HL-60/S4 treated with retinoic acid at 250 ng/mL for 4 days and 3 days (cell line): ENCODE data around the gene NTRK3.

Experiments
- in situ Hi-C: fragments of 300-500 bp; cut with MboI; formaldehyde crosslinking; loops from 2 replicates; pipeline ENCODE4 v1.7.0; 2022; ENCODE audit warnings: low sequenced_read_pairs

NTRK3 gene

DNA sequence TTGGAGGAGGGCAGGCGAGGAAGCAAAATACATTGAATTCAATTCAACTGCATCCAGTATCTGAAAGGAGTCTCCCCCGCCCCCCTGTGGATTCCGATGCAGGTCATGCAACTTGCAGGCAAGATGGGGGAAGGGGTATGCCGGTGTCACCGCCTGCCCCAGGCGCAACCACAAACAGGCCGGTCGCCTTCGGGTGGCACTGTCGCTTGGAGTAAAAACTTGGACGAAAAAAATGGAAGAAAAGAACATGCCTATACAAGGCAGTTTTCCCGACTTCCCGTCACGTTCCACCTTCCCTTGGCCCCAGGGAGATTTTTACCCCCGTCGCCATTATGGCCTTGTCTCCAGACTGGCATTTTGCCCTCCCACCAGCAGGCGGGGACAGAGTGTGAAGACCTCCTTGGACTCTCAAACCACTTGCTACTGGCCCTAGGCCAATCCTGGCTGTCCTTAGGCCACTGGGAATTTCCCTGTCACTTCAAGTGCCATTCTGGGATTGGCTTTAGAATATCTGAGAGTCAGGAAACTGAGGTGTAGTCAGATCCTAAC lies 1.6 kb upstream of the NTRK3 start:
- in situ Hi-C loops, result no loop called here

DNA sequence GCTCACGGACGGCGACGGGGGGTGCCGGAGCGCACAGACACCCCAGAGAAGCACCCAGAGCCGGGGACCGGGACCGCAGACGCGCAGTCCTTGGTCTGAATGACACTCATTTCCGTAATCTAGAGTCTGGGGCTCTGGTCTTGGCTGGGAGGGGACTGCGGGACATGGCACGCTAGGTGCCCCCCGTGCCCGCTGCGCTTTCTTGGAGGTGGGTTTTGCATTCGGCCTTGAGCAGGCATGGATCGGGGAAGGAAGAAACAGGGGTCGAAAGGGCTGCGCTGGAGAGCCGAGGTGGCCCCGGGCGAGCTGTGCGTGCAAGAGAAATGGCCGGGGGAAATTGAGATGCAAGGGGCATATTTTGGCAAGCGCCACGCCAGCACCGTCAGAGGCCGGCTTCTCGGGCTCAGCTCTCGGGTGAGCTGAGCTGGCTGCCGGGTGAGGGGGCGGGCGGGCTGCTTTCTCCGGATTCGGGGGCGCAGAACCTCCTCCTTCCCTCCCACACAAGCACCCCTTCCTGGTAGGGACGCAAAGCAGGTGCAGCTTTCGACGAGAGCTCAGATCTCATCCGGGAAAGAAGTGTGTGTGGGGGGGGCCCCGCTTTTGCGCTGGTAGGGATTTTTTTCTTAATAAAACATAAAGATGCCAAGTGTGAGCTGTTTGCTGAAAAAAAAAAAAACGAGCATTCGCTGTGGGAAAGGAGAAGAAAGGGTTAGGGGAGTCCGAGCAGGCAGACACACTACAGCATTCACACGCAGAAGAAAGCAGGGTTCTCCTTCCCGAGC lies 963 bp upstream of the NTRK3 start:
- in situ Hi-C loops, result no loop called here

DNA sequence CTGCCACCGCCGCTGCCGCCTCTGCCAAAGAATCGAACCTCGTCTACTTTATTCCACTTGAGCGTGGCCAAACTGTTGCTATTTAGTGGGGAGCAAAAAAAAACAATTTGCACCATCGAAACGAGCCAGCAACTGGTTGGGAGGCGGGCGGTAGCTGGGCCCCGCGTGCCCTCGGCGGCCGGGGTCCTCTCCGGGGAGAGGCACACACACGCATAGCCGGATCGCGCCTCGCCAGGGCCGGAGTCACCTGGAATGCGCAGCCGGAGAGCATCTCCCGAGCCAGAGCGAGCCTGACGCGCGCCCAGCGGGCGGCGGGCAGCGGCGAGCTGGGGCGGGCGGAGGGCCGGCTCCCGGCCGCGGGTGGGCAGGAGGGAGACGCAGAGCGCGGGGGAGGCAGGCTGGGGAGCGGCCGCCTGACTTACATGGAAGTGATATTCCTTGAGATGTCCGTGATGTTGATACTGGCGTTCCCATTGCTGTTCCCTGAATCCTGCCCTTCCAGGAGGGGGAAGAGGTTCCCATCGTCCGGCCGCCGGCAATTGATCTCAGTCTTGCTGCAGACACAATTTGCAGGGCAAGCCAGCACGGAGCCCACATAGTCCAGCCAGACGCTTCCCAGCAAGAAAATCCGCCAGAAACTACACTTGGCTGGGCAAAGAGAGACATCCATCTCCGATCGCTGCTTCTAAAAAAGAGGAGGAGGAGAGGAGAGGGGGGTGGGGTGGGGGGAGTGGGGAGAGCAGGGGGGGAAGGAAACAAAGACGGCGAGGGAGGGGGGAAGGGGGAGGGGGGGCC lies 858 bp downstream of the NTRK3 start:
- in situ Hi-C loops, result no loop called here

DNA sequence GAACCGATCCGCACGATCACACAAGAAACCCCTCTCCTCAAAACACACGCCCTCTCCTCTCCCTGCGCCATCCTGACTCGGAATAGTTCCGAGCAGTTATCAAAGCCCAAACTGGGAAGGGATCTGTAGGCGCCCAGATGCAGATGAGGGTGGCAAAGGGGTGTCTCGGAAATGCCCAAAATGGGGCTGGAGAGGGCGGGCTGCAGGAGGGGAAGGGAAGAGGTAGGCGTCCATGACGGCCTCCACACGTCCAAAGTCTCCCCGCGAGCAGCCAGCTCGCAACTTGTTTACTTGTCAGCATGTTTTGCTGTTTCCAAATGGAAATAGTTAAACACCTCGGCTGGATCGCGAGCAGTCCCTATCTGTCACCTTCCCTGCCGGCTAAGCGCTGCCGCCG lies 1.5 kb downstream of the NTRK3 start:
- in situ Hi-C loops, result no loop called here

DNA sequence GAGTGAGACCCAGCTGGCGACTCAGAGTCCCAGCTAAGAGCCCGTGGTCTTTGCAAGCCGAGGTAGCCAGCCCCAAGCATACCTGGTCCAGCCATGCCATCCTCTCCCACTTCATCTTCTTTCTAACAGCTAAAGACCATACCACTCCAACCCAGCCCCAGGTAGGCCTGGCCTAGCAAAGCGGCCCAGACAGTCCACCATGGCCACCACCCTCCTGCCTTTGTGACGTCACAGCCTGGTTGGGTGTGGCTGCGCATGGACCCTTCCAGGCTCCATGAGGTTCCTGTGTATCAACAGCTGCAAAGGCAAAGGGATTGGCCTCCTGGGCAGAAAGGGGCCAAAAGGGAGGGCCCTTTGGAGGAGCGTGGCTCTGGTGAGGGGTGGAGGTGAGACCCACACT lies 4.1 kb downstream of the NTRK3 start:
- in situ Hi-C loops, result no loop called here

DNA sequence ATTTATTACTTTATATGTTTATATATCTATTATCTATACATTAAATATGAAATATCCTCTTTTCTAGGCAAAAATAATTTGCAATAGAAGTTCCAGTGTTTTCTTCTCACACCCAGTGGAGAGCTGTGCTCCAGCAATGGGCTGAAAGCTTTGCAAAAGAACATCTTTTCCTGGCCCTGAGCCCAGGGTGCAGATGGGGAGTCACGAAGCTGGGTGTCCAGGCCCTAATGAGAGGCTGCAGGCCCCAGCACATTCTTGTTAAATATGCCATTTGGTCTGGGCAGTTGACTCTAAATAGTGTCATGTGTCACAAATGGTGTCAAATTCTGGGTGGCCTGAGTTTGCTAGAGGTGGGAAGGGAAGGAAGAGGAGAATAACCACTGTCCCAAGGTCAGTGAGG lies 5.7 kb downstream of the NTRK3 start:
- in situ Hi-C loops, result no loop called here

DNA sequence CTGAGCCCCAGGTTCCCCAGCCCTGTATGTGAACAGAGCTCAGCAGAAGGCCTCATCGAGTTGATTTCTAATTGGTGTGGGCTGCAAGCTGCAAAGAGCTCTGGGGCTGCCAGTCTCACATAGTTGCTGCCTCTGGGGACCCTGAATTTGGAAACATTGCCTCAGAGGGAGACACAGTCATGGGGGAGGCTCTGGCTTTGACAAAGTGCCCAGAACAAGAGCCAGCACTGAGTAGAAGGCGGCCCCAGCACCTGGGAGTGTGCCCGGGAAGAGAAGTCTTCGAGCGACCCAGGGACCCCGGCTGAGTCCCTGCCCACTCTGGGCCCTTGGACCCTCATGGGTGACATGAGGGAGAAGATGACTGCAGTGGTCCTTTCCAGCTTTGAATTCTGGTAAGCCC lies 7.3 kb downstream of the NTRK3 start:
- in situ Hi-C loops, result no loop called here

DNA sequence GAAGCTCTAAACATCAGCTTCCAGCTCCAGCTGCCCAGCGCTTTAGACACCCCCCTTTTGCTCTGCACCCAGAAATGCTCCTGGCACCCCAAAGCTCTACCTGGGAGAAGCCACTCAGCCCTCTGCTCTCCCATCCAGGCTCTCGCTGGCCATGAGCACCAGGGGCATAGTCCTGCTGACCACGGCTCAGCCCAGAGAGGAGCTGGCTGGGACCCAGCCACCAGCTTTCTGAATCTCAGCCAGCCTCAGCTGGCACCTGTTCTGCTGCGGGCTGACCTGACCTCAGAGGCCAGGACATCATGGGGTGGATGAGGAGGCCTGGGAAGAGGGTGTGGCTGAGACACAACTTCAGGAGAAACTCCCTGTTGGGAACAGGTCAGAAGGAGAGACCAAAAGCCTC lies 8.6 kb downstream of the NTRK3 start:
- in situ Hi-C loops, result no loop called here

DNA sequence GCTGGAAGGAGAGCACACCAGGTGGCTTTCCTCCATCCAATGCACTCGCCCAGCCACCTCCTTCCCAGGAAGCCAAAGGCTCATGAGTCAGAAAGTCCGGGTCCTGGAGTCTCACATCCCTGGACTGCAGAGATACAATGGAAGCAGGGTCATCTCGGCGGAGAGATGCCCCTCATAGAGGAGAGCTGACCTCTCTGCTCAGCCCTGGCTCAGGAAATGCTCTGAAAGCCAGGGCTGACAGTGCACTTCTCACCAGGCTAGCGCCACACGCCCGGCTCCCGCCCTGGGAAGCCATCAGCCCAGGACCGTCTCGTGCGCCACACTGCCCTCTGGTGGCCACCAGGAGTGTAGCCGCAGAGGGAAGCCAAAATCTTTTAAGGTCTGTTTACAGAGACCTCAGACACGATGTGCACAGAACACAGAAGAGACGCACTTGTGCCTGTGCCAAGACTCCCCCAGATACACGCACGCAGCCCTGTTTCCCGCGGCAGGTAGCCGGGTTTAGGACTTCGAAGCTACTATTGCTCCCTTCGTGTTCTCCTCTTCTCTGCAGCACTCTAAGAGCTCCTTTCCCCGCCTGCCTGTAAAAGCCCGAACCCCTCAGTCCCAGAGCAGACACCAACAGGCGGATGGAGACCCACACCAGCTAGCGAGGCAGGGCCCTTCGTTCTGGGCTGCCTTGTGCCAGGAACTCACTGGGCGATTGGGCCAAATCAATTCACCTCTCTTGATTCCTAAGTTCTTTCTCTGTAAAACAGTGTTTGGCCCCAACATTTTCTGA lies 9.7 kb downstream of the NTRK3 start:
- in situ Hi-C loops, result no loop called here

DNA sequence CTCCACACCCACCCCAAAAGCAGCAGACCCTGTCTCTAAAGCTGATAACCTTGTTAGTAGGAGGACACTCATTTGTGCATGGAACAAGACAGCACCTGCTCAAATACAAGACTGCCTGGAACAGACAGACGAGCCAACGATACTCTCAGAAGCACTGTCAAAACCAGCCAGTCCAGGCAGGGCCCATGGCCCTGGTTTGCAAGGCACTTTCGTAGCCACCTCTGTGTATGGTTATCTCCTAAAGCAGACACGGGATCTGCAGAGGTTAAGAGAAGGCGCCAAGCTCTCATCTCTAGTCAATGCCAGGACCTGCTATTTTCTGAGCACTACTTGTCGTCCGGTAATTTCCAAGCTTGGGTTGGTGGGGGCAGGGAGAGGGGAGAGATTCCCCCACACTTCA lies 10.5 kb downstream of the NTRK3 start:
- in situ Hi-C loops, result no loop called here

DNA sequence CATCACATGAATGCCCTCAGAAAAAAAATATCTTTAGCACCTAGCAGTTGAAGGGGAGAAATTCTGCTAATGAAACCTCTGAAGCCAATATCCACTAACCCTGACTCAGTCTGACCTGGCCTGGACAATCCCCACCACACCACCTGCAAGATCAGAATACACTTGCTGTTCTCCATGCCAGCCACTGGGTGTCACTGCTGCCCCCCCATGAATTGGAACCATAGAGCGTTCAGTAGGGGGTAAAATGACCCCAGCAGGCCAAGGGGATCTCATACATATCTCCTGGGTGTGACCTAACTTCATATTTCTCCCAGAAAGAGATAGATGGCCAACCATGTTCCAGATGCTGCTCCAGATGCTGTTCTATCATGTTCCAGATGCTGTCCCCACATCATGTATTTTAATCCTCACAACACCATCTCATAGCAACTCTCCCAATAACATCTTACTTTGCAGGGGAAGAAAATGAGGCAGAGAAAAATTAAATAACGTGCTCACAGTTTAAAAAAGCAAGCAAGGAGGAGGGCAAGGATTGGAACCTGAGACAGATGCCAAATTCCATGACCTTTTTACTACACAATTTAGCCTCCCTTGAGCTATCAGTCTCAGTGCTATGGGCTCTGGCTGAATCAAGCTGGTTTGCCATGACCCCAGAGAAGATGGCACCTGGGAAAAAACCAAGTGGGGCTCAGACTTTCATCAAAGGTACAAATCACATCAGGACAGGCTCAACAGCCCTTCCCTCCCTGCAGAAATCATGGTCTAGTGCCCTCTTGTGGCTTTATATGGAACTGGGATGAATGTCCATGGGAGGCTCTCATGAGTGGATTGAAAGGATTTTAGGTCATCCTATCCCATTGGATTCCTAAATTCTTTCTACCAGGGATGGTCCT lies 12.4 kb downstream of the NTRK3 start:
- in situ Hi-C loops, result no loop called here

DNA sequence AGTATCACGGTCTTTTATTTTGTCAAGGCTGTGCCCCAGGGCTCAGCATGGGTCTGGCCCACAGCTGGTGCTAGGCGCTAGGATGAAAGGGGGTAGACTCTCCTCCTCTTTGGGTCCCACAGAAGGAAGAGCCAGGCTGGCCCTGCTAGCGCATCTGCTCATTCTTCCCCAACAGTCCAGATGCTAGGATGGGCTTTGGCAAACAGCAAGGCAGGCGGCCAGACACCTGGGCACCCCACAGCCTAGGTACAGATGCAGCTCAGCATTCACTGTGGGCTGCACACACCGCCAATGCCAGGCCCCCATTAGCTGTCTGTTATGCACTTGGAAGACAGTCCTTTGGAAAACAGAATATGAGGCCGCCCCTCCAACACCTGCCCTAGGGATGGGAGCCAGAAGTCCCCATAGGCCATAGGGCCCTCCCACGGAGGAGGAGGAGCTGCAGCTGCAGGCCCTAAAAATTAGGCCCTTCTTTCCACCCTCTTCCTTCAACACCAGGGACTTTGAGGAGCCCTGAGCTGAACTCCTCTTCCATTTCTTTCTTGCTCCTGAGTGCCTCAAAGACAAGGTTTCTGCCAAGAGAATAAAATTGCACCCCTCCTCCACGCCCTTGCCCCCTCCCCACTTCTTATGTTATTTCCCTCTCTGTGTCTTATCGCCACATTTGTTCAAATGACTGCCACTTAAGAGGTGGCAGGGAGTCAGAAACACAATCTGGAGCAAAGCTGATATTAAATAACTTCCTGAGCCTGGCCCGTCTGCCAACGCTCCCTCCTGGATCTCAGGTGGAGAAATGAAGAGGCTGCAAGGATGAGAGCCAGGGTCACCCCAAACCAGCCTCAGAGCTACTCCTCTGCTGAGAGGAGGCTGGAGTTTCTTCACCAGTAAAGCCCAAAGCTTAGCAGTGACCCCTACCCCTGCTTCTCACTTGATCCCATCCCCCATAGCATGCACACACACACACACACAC lies 13.7 kb downstream of the NTRK3 start:
- in situ Hi-C loops, result no loop called here

DNA sequence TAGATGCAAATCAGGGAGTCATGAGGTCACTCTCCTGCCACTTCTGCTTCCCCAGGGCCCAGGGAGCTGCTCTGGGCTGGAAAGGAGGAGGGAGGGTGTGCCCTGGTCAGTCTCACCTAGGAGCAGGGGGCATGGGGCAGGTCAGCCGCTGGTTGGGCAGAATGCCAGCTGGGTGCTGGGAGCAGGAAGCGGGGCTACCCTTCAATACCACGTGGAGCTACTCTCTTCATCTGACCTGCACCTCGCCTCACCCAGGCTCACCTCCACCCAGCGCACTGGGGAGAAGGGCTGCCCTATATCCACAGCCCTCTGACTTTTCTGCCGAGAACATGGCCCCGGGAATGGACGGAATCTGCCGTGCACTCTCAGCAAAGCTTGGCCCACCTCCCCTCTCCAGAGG lies 15.1 kb downstream of the NTRK3 start:
- in situ Hi-C loops, result no loop called here

DNA sequence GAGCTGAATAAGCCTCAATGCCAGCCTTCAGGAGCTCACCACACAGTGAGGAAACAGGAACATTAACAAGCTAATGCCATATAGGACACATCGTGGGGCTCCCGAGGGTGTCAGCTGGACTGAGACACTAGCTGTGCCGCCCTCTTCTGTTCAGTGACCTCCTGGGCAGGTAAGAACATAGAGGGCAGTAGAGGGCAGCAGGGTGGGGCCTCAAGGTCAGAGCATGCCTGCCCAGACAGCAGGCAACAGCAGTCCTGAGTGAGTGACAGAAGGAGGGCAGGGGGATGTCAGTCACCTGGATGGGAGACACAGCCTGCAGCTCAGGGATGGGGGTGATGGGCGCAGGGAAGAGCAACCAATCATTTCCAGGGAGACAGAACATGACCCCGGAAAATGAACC lies 15.5 kb downstream of the NTRK3 start:
- in situ Hi-C loops, result no loop called here

DNA sequence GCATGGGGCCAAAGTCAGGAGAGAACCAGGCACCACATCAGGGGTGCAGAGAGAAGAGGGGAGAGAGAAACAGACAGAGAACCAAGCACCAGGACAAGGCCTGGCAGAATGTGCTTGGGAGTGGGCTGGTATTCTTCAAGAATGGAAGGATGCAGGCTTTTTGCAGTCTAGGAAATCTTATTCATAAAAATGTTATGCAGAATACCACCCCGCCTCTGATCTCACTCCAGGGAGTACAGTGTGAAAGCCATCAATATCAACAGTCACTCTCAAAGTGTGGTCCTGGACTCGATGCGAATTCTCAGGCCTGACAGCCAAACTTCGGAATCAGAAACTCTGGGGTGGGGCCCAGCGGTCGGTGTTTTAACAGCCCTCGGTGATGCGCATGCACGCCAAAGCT lies 16.9 kb downstream of the NTRK3 start:
- in situ Hi-C loops, result no loop called here

DNA sequence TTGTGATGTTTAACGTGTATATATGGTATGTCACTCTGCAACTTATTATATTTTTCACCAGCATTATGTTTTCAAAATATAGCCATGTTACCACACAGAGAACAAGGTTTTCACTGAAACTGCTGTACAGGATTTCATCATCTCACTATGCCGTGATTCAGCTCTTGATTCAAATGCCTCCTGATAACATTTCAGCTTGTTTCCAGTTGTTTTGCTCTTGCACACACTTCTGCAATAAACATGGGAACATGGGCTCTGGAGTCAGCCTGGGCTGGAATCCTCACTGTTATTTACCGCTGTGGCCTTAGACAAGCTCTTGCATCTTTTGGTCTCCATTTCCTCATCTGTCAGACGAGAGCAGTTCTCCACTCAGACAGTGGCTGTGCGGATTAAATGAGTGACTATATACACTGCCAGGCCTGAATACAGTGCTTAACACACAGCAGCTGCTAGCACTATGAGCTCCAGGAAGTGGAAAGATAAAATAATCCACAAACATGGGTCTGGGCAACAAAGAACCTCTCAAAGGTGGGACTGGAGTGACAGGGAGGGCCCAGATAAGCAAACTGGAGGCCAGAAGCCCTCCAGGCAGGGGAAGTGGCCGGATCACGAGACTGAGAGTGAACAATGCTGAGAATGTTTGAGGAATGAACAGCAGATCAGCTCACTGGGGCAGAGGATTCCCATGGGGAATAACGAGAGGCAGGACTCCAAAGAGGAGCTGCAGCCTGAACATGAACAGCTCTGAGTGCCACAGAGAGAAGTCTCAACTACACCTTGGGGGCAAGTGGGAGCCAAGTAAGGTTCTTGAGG lies 17.7 kb downstream of the NTRK3 start:
- in situ Hi-C loops, result no loop called here

DNA sequence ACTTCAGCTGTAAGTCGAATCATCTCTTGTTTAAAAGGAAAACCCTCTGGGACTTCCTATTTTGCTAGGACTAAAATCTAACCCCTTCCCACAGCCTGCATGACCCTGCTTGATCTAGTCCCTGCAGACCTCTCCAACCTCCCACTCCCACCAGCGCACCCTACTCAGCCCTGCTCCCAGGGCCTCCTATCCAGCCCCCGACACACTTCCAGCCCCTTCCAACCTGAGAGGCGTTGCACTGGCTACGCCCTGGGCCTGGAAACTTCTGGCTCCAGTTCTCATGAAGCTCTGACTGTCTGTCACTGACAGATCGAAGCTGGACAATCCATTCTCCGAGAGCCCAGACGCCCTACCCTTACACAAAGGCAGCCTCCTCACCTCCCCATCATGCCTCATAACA lies 21.8 kb downstream of the NTRK3 start:
- in situ Hi-C loops, result no loop called here

DNA sequence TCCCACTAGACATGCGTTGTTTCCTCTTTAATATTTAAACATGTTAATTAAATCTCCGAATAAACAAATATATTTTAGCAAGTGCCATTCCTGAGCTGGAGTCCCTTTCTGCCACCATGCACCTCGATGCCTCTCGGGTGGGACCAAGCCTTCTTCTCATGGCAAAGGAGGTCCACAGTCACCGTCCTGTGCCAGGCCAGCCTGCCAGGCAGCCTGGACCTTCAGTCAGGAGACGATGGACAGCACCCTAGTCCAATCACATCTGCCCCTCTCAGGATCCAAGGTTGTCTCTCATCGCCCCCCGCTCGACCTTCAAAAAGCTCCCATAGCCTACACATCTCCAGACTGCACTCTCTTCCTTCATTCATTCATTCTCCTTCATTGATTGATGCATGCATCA lies 22.6 kb downstream of the NTRK3 start:
- in situ Hi-C loops, result no loop called here
